ENCODE data around the gene FBXL16. TPM values are rescaled to one million over a fixed set of nuclear protein-coding genes. Genes with fewer than 3 reads are reported as not detected.

FBXL16 gene
- total and polyA plus RNA-seq, 9 of the 15 experiments (the other 6 are each of a cell fraction or from before 2014, with no cell fraction given) = 0.21 to 8.2 (median 1.7) TPM

DNA sequence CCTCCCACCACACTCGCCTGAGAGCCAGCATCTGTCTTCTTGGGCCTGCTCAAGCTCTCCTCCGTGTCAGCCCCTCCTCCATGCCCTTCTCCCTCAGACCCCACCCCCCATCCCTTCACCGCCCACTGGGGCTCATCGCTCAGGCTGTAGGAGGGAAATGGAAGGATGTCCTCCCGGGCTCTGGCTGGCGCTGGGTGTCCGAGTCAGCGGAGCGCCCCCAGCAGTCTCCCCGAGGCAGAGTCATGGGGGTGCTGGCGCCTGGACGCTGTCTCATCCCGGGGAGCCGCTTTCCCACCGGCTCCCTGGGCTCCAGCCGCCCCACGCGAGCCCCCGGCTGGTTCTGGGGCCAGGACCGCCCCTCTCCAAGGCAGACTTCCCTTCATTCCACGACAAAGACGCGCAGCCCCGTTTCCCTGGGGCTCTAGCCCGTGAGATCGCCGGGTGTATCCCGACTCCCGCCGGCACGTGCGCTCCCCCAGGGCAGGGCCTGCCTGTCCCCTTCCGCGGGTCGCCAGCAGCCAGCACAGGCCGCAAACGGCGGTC, 14.9 kb upstream of the FBXL16 start (continued):
- peak; percentile 52; the same call in 1 of the 2 replicates for TF ChIP-seq ETV1 (tag; conservative IDR thresholded peaks at IDR 0.05; ENCODE audit: low read depth)
- TF ChIP-seq YY1 (IDR thresholded peaks at IDR 0.05; ENCODE audit: borderline replicate concordance in 1 of 3, control insufficient read depth in 1 of 3, extremely low read depth in 1 of 3, insufficient read depth in 3 of 3, insufficient read length in 1 of 3, insufficient replicate concordance in 2 of 3, low read depth in 1 of 3, low read length in 2 of 3) = peak in 1 of 3 experiments; percentile 82
- 0 out of 2 replicates have a peak, but pooled peaks have one; percentile 55 for TF ChIP-seq PTBP1 (IDR thresholded peaks at IDR 0.05; ENCODE audit: low read depth, low read length)
- TF ChIP-seq PYGO2 (tag; IDR thresholded peaks at IDR 0.05) = no peak
- TF ChIP-seq, protein P1, sequence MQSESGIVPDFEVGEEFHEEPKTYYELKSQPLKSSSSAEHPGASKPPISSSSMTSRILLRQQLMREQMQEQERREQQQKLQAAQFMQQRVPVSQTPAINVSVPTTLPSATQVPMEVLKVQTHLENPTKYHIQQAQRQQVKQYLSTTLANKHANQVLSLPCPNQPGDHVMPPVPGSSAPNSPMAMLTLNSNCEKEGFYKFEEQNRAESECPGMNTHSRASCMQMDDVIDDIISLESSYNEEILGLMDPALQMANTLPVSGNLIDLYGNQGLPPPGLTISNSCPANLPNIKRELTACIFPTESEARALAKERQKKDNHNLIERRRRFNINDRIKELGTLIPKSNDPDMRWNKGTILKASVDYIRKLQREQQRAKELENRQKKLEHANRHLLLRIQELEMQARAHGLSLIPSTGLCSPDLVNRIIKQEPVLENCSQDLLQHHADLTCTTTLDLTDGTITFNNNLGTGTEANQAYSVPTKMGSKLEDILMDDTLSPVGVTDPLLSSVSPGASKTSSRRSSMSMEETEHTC (IDR thresholded peaks at IDR 0.05) = no peak
- TF ChIP-seq ETV6 (IDR thresholded peaks at IDR 0.05; ENCODE audit: borderline replicate concordance in 1 of 2, low read depth in 2 of 2, low read length in 1 of 2) = no peak
- TF ChIP-seq ETV6 (CRISPR knock-in tag; IDR thresholded peaks at IDR 0.05; ENCODE audit: borderline replicate concordance) = 0 out of 2 replicates have a peak, but pooled peaks have one; percentile 16
- TF ChIP-seq CBX3 (IDR thresholded peaks at IDR 0.05; ENCODE audit: borderline replicate concordance in 1 of 2, low read length in 2 of 2) = 0 out of 3 replicates have a peak, but pooled peaks of 1 of the 2 experiments have one; percentile 12
- no peak for TF ChIP-seq JUN (IDR thresholded peaks at IDR 0.05; ENCODE audit: borderline replicate concordance, low read depth, low read length)
- TF ChIP-seq JUN (CRISPR knock-in tag; IDR thresholded peaks at IDR 0.05; ENCODE audit: borderline replicate concordance) = no peak
- peak; percentile 61; the same call in 1 of the 2 replicates for TF ChIP-seq SP1 (CRISPR knock-in tag; IDR thresholded peaks at IDR 0.05)
- TF ChIP-seq, protein P2, sequence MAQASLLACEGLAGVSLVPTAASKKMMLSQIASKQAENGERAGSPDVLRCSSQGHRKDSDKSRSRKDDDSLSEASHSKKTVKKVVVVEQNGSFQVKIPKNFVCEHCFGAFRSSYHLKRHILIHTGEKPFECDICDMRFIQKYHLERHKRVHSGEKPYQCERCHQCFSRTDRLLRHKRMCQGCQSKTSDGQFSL (CRISPR knock-in tag; IDR thresholded peaks at IDR 0.05) = peak; percentile 89
- TF ChIP-seq, protein P2 (tag; IDR thresholded peaks at IDR 0.05) = peak in 1 of 2 experiments; percentile 75; a peak in 2 of 4 replicates
- TF ChIP-seq KAT7 (CRISPR knock-in tag; IDR thresholded peaks at IDR 0.05; ENCODE audit: borderline replicate concordance) = peak; percentile 80; the same call in 1 of the 2 replicates
- TF ChIP-seq ZC3H11A (IDR thresholded peaks at IDR 0.05; ENCODE audit: low read depth, low read length) = no peak
- no peak for TF ChIP-seq ZNF583 (CRISPR knock-in tag; IDR thresholded peaks at IDR 0.05)
- TF ChIP-seq, protein P3, sequence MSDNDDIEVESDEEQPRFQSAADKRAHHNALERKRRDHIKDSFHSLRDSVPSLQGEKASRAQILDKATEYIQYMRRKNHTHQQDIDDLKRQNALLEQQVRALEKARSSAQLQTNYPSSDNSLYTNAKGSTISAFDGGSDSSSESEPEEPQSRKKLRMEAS (CRISPR knock-in tag; IDR thresholded peaks at IDR 0.05) = peak; percentile 52; the same call in 1 of the 2 replicates
- TF ChIP-seq, protein P4, sequence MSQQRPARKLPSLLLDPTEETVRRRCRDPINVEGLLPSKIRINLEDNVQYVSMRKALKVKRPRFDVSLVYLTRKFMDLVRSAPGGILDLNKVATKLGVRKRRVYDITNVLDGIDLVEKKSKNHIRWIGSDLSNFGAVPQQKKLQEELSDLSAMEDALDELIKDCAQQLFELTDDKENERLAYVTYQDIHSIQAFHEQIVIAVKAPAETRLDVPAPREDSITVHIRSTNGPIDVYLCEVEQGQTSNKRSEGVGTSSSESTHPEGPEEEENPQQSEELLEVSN (IDR thresholded peaks at IDR 0.05; ENCODE audit: borderline replicate concordance in 1 of 2, extremely low read depth in 1 of 2, insufficient read depth in 1 of 2, insufficient read length in 1 of 2, low read depth in 1 of 2, low read length in 1 of 2, poor library complexity in 1 of 2, severe bottlenecking in 1 of 2) = peak in 1 of 2 experiments; percentile 60
- TF ChIP-seq ZNF408 (CRISPR knock-in tag; IDR thresholded peaks at IDR 0.05; ENCODE audit: low read depth) = no peak
- TF ChIP-seq EGR1 (conservative IDR thresholded peaks at IDR 0.05) = peak; percentile 60
- no peak for TF ChIP-seq PHF8 (IDR thresholded peaks at IDR 0.05; ENCODE audit: borderline replicate concordance, low read length)
- no peak for TF ChIP-seq ZSCAN32 (CRISPR knock-in tag; IDR thresholded peaks at IDR 0.05)
- TF ChIP-seq CBX8 (IDR thresholded peaks at IDR 0.05; ENCODE audit: borderline replicate concordance, extremely low read depth, low read depth, low read length, poor library complexity, severe bottlenecking) = no peak

All from K562 (cell line).